Measurements from ENCODE around the gene CLMN.

CLMN gene

DNA sequence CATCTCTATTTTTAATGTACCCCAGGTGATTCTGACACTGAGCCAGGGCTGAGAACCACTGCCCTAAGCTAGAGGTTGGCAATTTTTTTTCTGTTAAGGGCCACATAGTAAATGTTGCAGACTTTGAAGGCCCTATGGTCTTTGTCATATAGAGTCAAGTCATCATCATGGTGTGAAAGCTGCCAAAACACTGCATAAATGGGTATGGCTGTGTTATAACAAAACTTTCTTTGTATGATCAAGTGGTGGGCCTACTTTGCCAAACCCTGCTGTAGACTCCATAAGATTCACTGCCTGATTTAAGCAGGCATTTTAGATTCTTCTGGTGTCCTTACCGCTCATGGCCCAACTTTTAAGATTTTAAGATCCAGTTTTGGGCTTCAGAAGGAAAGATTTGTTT, 76.8 kb downstream of the CLMN start:
- no peak for DNase-seq (ENCODE audit: low read depth in 2 of 2)

DNA sequence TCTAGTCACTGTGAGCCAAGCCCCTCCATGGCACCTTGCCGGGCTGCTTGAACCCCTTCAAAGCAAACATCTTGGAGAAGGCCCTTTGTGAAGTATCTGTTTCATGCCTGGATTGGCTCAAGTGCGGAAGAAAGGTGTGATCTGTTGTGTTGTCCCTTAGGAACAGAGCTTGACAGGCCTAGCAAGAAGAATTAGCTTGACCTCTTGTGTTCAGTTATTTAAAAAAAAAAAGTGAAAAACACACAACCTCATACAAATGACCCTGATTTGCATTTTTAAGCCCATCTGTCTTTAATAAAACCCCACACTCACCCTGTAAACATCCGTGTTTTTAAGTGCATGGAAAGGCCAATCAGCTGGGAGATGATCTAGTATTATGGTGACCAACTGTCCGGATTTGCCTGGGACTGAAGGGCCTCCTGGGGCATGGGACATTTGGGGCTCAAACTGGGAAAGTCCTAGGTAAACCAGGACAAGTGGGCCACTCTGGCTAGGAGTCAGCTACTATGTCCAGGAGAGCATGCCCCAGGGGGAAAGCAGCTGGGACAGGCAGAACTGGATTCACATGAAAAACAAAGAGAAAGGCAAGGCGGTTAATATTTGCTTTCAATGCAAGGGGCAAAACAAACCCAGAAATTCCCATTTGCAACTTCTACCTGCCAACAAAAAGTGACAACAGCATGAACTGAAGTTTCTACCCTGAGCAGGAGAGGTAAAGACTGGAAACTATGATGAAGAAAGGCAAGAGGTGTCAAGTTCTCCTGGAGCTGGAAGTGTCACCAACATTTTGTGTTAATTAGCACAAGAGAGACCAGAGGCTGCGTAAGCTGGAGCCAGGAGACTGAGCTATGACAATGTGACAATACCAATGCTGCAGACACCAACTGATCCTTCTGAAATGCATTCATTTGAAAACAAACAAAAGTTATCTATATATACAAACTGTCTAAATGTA, 78.6 kb downstream of the CLMN start:
- no peak for DNase-seq (ENCODE audit: low read depth in 2 of 2)

DNA sequence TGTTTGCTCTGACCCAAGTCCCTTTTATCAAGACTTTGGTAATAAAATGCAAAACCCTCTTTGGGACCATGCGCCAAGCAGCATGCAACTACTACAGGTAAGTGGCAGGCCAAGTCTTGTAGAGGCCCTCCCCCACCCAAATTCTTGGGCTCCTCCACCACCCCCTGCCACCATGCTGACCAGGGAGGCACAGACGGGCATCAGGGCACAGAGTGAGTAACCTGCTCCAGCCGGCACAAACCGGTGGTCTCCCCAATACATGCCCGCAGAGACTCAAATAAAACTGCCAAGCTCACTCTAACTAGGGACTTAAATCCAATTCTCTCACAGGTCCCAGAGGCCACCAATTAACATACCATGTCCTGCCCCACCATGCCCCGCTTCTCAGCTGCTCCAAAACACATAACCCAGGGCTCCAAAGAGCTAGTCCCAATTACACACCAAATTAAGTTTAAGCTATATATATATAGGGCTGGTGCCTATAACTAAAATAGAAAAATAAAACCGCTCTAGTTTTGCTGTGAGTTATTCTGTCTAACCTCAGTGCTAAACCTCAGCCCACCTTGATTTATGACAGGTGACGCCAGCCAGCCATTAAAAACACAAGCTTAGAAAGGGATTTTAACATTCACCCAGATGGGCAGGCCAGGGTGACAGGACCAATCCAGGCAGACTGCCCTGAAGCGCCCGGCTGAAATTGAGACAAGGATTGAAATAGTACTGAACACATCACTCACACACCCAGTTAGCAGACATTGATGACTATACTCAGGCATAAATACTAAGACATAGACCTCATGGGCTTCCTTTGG, 81.0 kb downstream of the CLMN start:
- DNase-seq (ENCODE audit: low read depth in 2 of 2), result no peak

DNA sequence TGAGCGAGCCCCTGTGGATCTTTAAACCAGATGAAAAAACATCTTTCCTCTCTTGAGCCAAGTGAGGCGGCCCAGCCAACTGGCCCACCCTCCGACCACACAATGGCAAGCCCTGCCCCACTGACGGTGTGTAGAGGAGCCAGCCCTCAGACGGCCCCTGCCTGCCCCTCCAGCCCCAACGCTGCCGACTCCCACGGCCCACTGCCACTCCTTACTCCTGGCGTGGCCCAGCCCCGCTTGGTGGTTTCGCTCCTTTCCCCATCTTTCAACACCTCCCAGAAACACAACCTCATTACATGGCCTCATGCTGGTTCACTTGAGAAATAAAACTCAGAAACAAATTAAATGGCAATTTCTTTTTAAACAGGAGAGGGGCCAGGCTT, 81.8 kb downstream of the CLMN start:
- DNase-seq (ENCODE audit: low read depth in 2 of 2), result no peak

DNA sequence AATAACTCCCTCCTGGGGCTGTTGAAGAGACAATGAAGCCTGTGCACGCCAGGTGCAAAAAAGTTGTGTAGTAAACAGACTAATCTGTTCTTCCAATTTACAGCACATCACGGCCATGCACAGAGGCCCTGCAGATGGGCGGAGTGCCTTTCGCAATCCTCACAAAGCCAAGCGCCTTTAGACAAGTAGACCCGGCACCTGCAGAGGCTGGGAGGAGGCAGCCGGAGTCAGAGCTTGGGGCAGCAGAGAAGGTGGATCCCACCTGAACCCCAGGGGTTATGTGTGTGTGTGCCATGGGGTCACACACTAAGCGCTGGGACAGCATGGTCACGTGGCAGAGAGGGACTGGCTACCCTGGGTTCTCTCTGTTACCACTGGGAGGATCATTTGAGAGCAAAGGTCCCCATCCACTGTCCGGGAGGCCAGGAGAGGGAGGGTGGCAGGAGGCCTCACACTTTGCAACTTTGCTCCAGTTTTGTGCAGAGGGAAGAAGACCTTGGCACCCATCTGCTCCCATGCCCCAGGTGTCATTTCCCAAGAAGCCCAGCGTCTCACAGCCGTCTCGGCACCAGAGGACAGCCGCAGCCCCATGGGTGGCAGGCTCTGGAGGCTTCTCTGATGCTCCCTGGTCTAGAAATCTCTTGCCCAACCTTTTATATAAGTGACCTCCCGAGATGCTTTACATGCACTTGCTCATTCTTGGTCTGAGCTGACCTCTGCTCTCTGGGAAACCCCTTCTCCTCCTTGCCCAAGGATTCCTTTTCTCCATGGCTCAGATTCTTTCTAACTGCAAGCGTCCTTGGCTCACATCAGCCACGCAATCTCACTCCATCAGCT, 82.4 kb downstream of the CLMN start:
- no peak for DNase-seq (ENCODE audit: low read depth in 2 of 2)

DNA sequence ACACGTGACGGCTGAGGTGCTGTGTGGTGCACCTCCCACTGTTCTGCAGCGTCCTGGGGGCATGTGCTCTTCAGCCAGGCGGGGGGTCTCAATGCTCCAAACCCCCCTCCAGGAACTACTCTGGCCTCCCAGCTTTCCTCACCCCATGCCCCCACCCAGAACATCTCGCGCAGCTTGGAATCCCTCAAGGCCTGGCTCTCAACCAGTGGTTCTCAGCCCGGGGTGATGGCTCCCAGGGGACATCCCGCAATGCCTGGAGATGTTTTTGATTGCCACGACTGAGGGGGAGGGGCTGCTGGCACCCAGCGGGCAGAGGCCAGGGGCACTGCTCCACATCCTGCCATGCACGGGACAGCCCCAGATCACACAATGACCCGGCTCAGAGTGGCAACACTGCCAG, 83.5 kb downstream of the CLMN start:
- no peak for DNase-seq (ENCODE audit: low read depth in 2 of 2)

DNA sequence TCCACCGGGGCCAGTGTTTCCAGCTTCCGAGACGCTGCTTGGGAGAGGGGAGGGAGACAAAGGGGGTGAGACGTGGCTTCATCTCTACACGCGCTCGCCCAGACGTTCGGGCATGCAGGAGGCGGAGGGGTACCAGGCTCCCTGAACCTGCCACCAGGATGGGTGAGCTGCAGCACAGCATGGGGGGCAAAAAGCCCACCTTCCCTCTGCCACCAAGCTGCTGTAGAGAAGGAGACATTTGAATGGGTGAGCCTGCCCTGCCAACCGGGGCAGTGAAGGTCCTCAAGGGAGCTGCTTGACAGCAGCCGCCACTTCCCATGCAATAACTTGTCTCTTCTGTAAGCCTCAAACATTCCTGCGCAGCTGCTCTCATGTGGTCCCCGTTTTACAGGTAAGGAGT, 83.9 kb downstream of the CLMN start:
- DNase-seq (ENCODE audit: low read depth in 2 of 2), result no peak

DNA sequence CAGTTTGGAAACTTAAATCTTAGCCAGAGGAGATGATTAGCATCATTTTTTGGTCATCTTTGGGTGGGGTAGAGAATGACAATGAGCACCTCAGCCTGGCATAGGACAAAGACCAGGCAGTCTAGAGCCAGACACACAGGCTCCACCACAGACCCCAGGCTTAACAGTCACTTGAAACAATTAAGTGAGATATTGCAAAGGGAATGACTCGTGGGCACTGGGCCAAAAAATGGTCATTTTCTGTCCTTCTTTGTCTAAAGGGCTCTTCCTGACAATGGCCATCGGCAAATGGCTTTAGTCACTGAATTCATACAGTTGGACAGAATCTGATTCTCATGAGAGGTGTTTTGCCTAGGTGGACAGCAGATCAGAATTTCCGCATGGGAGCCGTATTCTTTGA, 84.4 kb downstream of the CLMN start:
- no peak for DNase-seq (ENCODE audit: low read depth in 2 of 2)

DNA sequence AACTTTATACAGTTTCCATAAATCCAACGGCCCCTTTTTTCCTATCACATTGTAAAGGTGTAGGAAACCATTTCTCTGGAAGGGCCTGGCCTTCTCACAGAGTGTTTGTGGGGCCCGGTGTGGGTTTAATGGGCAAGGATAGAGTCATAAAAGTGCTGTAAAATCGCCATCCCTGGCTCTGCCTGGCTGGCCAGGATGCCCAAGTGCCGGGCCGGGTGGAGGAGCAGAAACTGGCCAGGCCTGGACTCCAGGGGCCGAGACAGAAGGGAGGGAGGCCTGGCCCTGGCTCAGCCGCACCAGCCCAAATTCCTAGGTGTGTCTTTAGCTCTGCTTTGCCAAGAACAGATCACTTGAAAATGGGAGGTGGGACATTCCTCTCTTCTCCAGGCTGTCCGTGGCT, 85.3 kb downstream of the CLMN start:
- no peak for DNase-seq (ENCODE audit: low read depth in 2 of 2)

DNA sequence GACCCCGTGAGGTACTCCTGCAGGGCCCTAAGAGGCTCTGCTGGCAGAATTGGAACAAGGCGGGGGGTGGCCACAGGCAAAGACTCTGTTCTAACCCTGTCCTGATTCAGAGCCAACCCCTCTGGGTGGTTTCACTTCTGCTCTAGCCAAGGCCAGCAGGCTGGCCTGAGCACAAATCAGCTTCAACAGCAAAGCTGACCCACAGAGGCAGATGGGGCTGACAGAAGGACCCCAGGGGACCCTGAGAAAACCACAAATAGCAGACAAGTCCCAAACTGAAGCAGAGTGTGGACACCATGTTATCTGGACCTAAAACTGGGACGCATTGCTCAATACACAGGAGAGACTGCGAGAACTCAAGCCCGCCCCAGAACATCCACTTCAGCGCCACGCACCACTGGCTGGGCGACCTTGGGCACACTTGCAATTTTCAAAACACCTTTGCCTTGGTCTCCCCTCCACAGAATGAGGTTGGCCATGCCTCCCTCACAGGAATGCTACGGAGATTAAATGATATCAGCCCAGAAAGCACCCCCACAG, 85.9 kb downstream of the CLMN start:
- no peak for DNase-seq (ENCODE audit: low read depth in 2 of 2)

DNA sequence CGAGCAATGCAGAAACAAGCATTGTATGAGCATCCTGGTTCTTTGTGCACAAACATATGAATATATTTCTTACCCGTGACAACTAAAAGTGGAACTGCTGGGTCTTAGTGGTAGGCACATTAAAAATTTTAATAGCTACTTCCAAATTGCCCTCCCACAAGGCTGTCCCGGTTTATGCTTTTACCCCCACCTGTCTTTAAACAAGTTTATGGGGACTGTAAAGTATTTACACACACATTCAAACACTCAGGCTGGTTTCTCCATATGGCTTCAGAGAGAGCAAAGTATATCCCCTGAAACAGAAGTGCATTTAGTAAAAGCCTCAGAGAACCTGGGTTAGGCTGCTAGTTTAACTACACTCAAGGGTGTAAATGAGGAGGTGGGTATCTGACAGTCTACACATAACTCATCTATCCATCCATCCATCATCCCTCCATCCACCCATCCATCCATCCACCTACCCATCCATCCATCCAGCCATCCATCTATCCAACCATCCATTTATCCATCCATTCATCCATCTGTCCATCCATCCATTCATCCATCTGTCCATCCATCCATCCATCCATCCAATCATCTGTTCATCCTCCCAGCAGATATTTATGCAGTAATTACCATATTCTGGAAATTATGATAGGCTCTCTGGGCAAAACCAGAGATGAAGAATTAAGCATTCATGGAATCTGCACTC, 86.7 kb downstream of the CLMN start:
- no peak for DNase-seq (ENCODE audit: low read depth in 2 of 2)

DNA sequence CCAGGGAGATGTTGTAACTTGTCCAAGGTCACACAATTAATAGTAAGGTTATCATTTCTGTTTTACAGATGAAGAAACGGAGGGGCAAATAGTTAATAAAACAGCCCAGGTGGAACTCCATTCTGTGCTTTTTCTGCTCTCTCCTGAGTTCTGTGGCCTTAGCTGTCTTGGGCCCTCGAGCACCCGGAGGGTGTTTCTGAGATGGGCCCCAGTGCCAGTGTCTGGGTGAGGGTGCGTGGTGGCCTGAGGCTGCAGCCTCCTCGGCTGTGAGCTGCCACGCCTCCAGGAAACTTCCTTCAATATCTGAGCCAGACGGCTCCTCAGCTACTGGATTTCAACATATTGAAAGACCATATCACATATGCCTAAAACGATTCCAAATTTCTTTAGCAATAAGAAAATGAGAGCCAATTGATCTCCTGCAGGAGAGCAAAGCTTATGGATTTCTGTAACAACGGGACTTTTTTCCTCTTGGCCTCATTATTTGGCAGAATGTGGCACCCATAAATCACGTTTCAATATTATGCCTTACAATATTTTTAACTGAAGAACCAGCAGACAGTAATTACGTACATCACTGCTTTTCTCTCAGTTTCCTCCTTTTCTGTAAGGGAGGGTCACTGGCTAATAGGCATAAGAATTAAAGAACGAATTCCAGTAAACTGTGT, 87.6 kb downstream of the CLMN start:
- DNase-seq (ENCODE audit: low read depth in 2 of 2), result no peak

DNA sequence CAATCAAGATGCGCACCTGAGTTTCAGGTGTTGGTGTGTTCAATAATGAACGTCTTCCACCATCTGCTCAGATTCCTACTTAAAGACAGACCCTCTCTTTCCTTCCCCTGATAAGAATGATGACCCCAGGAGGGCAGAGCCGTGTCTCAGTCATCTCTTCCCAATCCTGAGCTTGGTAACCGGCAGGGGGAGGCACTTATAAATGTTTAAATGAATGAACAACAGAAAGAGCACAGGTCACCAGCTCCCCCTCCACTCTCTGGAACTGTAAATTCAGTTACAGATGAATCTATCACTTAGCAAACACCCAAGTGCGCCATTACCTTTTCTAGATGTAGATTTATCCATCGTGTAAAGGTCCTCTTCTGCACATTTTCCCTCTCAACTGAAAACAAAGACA, 90.0 kb downstream of the CLMN start:
- no peak for DNase-seq (ENCODE audit: low read depth in 2 of 2)

DNA sequence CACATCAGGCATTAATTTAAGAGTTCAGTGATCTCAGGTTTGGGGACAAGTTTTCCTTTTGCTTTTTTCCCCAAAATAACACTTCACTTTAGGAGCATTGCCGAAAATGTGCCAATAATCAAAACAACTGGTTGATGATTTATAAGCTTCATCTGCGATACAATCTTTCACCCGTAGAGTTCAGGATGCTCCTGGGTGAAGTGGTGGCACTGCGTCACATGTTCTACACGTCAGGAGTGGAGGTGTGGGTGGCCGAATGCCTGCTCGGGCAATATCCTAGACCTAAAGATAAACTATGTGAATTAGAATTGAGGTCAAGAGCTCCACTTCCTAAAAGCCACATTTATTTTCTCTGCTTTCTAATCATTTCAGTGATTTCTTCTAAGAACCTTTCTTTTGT, 91.5 kb downstream of the CLMN start:
- DNase-seq (ENCODE audit: low read depth in 2 of 2), result no peak

DNA sequence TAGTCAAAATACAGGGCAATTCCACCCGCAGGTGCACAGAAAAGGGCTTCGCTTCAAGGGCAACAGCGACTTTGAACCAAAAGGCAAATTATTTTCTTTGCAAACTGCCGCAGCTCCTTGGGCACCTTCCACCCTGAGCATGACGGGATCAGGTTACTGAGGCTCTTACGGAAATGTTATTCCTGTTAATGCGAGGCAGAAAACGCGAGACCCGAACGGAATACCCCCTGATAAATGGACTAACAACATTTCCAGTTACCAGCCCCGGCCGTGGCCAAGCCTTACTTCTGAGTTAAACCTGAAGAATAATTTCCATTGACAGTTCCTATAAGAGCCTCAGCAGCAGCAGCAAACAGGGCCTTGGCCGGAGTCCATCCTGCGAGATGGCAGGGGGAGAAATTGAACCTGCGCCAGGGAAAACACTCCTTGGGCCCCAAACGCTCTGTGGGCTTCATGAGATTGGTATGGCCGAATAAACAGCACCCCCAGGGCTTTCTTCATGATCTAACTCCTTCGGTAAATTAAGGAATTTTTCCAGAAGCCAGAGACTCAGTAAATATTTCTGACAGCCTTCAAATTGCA, 92.3 kb downstream of the CLMN start:
- no peak for DNase-seq (ENCODE audit: low read depth in 2 of 2)

DNA sequence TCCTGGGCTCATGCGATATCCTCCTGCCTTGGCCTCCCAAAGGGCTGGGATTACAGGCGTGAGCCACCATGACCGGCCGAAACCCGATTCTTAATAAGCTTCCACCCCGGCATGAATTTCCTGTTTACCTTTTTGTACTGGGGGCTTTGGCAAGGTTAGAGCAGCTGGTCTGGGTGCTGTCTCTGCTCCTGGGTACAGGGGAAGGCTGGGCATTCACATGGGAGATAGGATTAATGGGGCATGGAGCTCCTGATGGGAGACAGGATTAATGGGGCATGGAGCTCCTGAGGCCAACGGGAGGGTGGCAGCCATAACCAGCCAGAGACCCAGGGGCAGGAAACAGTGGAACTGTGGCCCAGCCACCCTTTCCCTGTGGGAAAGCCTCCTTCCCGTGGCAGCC, 92.9 kb downstream of the CLMN start:
- no peak for DNase-seq (ENCODE audit: low read depth in 2 of 2)

DNA sequence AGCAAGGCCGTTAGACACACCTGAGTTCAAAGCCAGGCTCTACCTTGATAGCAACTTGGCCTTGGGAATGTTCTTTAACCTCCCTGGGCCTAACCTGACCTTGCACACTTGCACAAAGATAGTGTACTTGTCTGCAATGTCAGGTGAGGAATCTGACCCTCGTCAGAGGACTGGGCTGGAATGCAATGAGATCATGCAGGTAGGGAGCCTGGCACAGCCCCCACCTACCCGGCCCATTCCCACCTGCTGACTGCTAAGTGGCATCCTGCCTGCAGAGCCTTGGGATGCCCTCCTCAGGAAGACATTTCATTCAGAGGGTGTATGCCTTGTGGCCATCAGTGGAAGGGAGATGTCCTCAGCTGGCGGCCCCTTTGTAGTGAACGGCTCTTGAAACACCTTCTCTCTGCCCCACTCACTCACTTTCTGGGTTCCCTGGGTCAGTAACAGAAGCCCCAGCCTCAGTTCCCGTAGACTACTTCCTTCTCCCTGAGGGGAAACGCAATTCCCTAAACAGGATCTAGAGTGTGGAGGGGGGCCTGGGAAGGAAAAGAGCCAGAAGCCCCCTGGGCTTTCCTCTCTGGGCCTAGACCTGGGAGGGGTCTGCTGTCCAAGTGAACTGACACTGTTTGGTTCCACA, 94.3 kb downstream of the CLMN start:
- no peak for DNase-seq (ENCODE audit: low read depth in 2 of 2)

DNA sequence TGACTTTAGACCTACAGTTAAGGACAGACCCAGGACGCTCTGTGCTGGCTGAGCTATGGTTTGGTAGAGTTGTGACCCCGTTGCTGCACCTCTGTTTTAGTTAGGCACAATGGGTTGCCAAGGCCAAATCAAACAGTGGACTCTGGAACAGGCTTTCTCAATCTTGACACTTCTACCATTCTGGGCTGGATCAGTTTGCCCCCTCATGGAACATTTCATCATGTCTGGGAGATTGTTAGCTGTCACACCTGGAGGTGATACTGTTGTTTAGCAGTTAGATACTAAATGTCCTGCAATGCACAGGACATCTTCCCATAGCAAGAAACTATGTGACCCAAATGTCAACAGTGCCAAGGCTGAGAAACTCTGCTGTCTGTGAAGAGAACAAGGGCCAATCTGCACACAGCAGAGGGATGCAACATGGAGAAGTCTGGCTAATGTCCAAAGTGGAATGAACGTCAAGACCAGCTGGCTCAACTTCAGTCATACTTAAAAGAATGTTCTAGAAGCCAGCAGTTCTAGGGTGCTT, 96.8 kb downstream of the CLMN start:
- DNase-seq (ENCODE audit: low read depth in 2 of 2), result no peak

DNA sequence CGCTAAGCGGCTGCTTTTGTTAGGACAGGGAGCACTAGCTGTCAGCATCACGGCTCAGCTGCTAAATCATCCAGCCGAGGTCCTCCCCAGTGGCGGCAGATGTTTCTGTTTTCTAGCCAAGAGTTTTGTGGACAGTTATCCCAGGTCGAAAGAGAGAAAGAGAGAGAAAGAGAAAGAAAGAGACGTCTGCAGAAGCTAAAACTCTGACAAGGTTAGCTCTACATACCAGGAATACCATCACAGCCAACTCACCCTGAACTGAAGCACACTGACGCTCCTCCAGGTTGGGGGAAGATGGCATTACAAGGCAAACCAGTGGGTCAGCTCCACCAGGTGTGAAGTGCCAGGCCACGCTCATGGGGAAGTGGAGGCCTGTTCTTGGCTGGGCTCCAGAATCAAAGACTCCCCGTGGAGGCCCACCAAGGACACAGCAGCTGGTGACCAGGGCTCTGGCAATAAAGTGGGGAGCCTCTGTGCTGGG, 97.5 kb downstream of the CLMN start:
- no peak for DNase-seq (ENCODE audit: low read depth in 2 of 2)

All from activated CD8-positive, alpha-beta memory T cell treated with anti-CD3 and anti-CD28 coated beads for 4 hours (primary cell).